Measurements from ENCODE around the gene MEX3A. TPM values are rescaled to one million over a fixed set of nuclear protein-coding genes. Genes with fewer than 3 reads are reported as not detected.

The MEX3A gene
- total and polyA plus RNA-seq, 4 donors = 0.52 to 1.3 (median 0.91) TPM

GRCh38 chr1:156074661-156075060 lies 7.6 kb downstream of the MEX3A start:
- Histone ChIP-seq H3K27me3 (ENCODE audit: control insufficient read depth in 4 of 4, insufficient read depth in 4 of 4, low read length in 3 of 4) (no peaks in the 10 kb centered on the region), H3K9me3 (ENCODE audit: control insufficient read depth in 4 of 4, low read length in 3 of 4) (no peaks in the 10 kb centered on the region), H3K36me3 (ENCODE audit: control insufficient read depth in 4 of 4, insufficient read depth in 3 of 4, low read depth in 1 of 4, low read length in 3 of 4) (no peaks in the 10 kb centered on the region), H3K4me3 (ENCODE audit: low read depth in 1 of 3, low read length in 3 of 3) (no peak overlapping the region), H3K9ac (ENCODE audit: low read depth in 1 of 2, low read length in 2 of 2) (no peak overlapping the region), H3K27ac (ENCODE audit: low read depth in 1 of 2, low read length in 2 of 2) (no peak overlapping the region), H3K4me1 (ENCODE audit: control insufficient read depth in 4 of 4, insufficient read depth in 4 of 4, low read length in 3 of 4) (peaks cover 10 to 41% (median 29%) of the 10 kb centered on the region in 4 donors)
- no peak for TF ChIP-seq FOXA2 (IDR thresholded peaks at IDR 0.05)
- TF ChIP-seq ATF3 (IDR thresholded peaks at IDR 0.05) = no peak
- TF ChIP-seq FOXA1 (IDR thresholded peaks at IDR 0.05) = no peak
- TF ChIP-seq CTCF (IDR thresholded peaks at IDR 0.05; ENCODE audit: low read depth, low read length, missing input control) = no peak
- TF ChIP-seq HNF4A (conservative IDR thresholded peaks at IDR 0.05) = no peak
- TF ChIP-seq ZBTB33 (IDR thresholded peaks at IDR 0.05) = no peak
- no peak for TF ChIP-seq SP1 (IDR thresholded peaks at IDR 0.05)
- TF ChIP-seq REST (IDR thresholded peaks at IDR 0.05) = no peak
- no peak for TF ChIP-seq TAF1 (conservative IDR thresholded peaks at IDR 0.05)
- no peak for TF ChIP-seq YY1 (IDR thresholded peaks at IDR 0.05)
- TF ChIP-seq RAD21 (IDR thresholded peaks at IDR 0.05) = no peak
- TF ChIP-seq NR2F2 (IDR thresholded peaks at IDR 0.05) = no peak
- TF ChIP-seq GABPA (IDR thresholded peaks at IDR 0.05 in 1 of 2, conservative IDR thresholded peaks at IDR 0.05 in 1 of 2) = no peak
- DNase-seq (ENCODE audit: low spot score) = no peak
- 77% methylated on average over 8 of the region's 8 CpGs for WGBS

- H3K27ac ChIP-seq (ENCODE audit: low read depth in 1 of 2, low read length in 2 of 2) = no peak overlapping the region
- no peaks in the 10 kb centered on the region for H3K27me3 ChIP-seq (ENCODE audit: control insufficient read depth in 4 of 4, insufficient read depth in 4 of 4, low read length in 3 of 4)
- WGBS = 63% methylated on average over 5 of the region's 5 CpGs
- DNase-seq (ENCODE audit: low spot score) = no peak
- no peak overlapping the region for H3K9ac ChIP-seq (ENCODE audit: low read depth in 1 of 2, low read length in 2 of 2)
- TF ChIP-seq RAD21 (IDR thresholded peaks at IDR 0.05) (no peak), ZBTB33 (IDR thresholded peaks at IDR 0.05) (no peak), FOXA1 (IDR thresholded peaks at IDR 0.05) (no peak), ATF3 (IDR thresholded peaks at IDR 0.05) (no peak), NR2F2 (IDR thresholded peaks at IDR 0.05) (no peak), HNF4A (conservative IDR thresholded peaks at IDR 0.05) (no peak), YY1 (IDR thresholded peaks at IDR 0.05) (no peak), TAF1 (conservative IDR thresholded peaks at IDR 0.05) (no peak), EGR1 (IDR thresholded peaks at IDR 0.05; ENCODE audit: low read depth in 2 of 2) (no peak), HNF4G (IDR thresholded peaks at IDR 0.05) (no peak), SP1 (IDR thresholded peaks at IDR 0.05) (no peak), REST (IDR thresholded peaks at IDR 0.05) (no peak), JUND (IDR thresholded peaks at IDR 0.05) (no peak)
- no peaks in the 10 kb centered on the region for H3K36me3 ChIP-seq (ENCODE audit: control insufficient read depth in 4 of 4, insufficient read depth in 3 of 4, low read depth in 1 of 4, low read length in 3 of 4)
- peaks cover 11 to 45% (median 32%) of the 10 kb centered on the region in 4 donors for H3K4me1 ChIP-seq (ENCODE audit: control insufficient read depth in 4 of 4, insufficient read depth in 4 of 4, low read length in 3 of 4)
- no peak overlapping the region for H3K4me3 ChIP-seq (ENCODE audit: low read depth in 1 of 3, low read length in 3 of 3)
- H3K9me3 ChIP-seq (ENCODE audit: control insufficient read depth in 4 of 4, low read length in 3 of 4) = no peaks in the 10 kb centered on the region
Measured at GRCh38 chr1:156073740-156074139, 8.5 kb downstream of the MEX3A start.
